AG10803 (cell line): ENCODE results near the gene SYNPO2L.

Experiments
- DNase-seq: peaks from one replicate; pipeline ENCODE4 v3.0.0; 2010; ENCODE audit warnings: low read depth
- H3K4me3 ChIP-seq: 2 replicates; pipeline ENCODE4 v1.5.1; 2011; ENCODE audit warnings: mild to moderate bottlenecking, low read length, control low read depth
- TF ChIP-seq, protein P1 (sequence below): conservative IDR thresholded peaks from 2 replicates; pipeline ENCODE4 v1.5.1; 2011; ENCODE audit warnings: mild to moderate bottlenecking, low read length, control low read depth, inconsistent platforms

SYNPO2L gene

DNA sequence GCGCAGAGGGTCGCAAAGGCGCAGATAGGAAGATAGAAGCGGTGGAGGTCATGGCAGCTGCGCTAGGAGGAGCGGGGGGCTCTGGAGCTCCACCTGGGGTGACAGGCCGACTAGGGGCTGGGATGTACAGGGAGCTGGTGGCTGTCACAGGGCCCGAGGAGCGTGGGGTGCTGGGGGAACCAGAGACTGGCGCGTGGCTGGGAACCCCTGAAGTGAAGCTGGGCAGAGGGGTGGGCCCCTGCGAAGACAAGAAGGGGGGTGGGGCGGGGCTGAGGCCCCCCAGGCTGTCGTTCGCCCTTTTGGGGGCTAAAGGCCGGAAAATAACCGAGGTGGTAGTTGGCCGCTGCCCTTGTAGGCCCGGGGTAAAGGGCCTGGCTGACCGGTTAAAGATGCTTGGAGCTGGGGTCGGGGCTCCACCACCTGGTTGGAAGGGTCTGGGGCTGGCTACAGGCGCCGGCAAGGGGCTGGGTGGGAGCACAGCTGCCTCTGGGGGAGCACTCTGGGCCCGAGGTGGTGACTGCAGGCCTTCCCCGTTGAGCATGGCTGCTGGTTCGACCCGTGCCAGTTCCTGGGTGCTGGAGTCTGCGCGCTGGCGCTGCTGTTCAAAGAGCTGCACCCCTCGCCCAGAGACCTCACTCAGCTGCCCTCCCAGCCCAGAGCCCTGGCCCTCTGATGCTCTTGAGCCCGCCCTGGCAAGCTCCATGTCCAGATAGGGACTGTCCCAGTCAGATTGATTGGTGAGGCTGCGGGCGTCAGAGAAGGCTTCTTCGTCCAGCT, 7.8 kb downstream of the SYNPO2L start:
- TF ChIP-seq, protein P1, sequence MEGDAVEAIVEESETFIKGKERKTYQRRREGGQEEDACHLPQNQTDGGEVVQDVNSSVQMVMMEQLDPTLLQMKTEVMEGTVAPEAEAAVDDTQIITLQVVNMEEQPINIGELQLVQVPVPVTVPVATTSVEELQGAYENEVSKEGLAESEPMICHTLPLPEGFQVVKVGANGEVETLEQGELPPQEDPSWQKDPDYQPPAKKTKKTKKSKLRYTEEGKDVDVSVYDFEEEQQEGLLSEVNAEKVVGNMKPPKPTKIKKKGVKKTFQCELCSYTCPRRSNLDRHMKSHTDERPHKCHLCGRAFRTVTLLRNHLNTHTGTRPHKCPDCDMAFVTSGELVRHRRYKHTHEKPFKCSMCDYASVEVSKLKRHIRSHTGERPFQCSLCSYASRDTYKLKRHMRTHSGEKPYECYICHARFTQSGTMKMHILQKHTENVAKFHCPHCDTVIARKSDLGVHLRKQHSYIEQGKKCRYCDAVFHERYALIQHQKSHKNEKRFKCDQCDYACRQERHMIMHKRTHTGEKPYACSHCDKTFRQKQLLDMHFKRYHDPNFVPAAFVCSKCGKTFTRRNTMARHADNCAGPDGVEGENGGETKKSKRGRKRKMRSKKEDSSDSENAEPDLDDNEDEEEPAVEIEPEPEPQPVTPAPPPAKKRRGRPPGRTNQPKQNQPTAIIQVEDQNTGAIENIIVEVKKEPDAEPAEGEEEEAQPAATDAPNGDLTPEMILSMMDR = no peak
- peak overlapping the region; percentile 60 for H3K4me3 ChIP-seq
- no peak for DNase-seq

DNA sequence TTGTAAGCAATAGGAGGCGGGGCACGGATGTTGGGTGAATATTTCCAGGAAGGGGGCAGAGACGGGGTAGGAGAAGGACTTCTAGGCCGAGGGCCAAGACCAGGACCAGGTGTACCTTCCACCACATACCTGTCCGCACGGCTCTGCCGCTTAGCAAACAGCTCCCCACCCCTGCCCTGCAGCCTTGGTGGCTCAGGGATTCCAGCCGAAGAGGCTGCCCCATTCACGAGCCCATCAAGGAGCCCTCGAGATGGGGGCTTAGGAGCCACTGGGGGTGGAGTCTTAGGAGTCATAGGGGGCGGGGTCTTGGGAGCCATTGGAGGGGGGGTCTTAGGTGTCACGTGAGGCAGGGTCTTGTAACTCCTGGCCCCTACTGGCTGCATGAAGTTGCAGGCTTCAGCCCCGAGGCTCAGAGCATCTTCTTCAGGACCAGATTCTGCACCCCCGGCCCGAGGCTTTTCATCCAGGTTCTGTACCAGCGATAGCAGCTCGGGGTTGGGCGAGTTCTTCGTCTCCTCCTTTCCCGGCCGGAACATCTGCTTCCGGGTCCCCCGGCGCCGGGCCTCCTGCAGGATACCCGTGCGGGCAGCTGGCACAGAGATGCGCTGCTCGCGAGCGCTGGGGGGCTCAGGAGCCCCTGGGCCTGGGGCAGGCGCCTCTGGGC, 8.5 kb downstream of the SYNPO2L start:
- H3K4me3 ChIP-seq = peak overlapping the region; percentile 60

DNA sequence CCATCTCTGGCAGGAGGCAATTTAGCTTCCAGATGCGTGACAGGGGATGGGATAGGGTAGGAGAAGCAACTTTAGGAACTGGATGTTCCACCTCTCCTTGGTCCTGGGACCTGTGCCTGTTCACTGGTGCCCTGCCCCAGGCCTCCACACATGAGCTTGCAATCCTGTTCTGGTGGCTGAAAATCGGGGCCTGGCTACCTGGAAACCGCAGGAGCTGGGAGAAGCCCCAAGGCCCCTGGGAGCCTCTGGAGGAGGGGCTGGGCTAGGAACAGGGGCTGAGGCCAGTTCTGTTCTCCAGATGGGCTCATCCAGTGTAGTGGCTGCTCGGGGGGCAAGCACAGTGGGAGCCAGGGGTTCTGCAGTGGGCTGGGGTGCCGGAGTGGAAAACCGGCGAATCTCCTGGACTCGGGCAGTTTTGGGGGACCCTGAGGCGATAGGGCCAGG, 9.2 kb downstream of the SYNPO2L start:
- TF ChIP-seq, protein P1 = no peak
- H3K4me3 ChIP-seq = no peak overlapping the region
- no peak for DNase-seq

More for the DNA sequence above, 8.5 kb downstream of the SYNPO2L start:
- TF ChIP-seq, protein P1 = no peak
- peak; percentile 38 for DNase-seq

DNA sequence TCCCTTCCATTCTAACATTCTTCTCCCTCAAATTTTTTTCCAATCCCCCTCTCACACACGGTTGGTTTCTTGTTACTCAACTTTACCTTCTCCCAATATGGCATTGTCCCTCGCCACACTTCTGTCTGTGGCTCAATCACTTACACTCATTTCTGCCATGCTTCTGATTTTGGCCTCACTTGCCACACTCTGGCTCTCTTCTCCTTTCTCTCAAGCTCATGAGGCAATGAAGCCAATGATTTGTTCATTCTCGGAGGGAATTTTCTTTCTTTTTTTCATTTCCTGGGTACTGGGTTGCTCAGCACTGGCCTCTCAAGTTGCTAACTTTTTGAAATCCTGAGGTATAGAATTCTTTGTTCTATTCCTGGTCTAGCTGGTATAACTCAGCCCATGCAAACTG, 10.6 kb downstream of the SYNPO2L start:
- H3K4me3 ChIP-seq = no peak overlapping the region
- no peak for DNase-seq
- TF ChIP-seq, protein P1 = no peak

DNA sequence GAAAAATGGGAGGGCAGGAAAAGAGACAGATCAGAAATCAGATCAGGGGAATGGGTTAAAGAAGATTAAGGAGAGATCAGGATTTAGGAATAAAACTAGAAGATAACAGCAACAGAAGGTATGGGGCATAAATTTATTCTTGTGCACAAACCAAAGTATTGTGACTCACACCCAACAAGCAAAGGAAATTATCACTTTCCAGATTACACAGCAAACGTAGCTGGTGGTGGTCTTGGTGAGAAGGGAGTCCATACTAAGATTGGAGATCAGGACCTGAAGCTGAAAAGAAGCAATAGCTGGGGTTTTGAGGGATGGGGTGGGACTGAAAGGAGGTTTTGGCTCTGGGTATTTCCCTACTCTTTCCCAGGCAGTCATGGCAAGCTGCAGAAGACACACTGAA, 11.1 kb downstream of the SYNPO2L start:
- TF ChIP-seq, protein P1 = no peak
- DNase-seq = no peak
- H3K4me3 ChIP-seq = no peak overlapping the region

DNA sequence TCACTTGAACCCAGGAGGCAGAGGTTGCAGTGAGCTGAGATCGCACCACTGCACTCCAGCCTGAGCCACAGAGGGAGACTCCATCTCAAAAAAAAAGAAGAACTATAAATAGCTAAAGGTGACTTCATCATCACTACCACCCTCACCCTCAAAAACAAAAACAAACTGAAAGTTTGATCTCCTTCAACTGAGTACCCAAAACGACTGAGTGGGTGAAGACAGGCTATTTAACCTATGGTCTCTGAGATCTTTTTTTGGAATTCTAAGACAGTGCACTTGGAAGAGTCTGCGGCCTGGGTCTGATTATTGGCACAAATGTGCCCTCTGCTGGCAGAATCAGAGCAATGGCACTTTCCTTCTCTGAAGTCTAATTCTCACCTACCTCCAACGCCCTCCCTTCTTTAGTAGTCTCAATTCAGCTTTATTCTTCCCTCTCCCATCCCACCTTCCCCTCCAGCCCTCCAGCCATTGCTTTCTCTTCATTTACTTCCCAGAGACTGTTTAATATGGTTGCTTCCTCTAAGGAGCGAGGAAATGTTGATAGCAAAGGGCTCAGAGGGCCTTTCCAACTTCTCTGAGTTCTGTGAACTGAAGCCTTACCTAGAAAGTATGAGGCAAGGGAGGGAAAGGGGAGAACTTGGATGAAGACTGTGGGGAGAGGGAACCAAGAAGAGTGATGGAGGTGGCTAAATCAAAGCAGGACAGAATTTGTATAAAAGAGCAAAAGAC, 11.7 kb downstream of the SYNPO2L start:
- DNase-seq = peak; percentile 71
- TF ChIP-seq, protein P1 = peak; percentile 94
- H3K4me3 ChIP-seq = no peak overlapping the region
